ENCODE data around the gene KIF5A. TPM values are rescaled to one million over a fixed set of nuclear protein-coding genes. Genes with fewer than 3 reads are reported as not detected.
A peak's percentile ranks its signal among the peaks of the same experiment; 100 is the strongest.

KIF5A gene
- total and polyA plus RNA-seq, 3 experiments from 2014 or later = 0.12 to 2.1 (median 1.8) TPM

DNA sequence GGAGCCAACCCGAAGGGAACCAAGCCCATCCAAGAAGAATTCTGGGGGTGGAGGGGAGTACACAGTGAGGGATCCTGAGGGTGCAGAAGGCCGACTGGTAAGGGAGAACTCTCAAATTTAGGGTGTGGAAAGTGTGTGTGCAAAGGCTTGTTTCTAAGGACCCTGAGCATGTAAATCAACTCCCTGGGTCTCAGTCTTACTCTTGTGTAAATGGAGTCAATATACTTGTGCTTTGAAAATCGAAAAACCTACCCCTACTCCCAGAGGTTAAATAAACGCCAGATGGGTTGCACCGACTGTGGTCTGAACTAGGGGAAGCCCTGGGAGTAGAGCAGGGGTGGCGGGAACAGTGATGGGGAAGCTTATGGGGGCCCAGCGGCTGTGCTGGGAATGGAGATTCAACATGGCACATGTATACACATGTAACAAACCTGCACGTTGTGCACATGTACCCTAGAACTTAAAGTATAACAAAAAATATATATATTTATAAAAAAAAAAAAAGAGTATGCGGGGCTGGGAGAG, 77.1 kb downstream of the KIF5A start:
- Histone ChIP-seq H3K27me3 (ENCODE audit: insufficient read depth, low read length, poor library complexity, severe bottlenecking) (peaks cover 68% of the 10 kb centered on the region), H3K27ac (ENCODE audit: low read depth, low read length) (no peak overlapping the region), H3K4me1 (ENCODE audit: insufficient read depth, low read length) (peaks cover 4% of the 10 kb centered on the region), H3K9me3 (ENCODE audit: low read length) (no peaks in the 10 kb centered on the region), H3K4me3 (ENCODE audit: low read length) (no peak overlapping the region), H3K36me3 (ENCODE audit: insufficient read depth, low read length) (no peaks in the 10 kb centered on the region)
- ChIA-PET POLR2A (no interaction called here), CTCF (interaction anchor here (1.4 to 2.2 kb wide), 3 partner anchors 10 to 164 kb away, joined by 4 to 10 read pairs (median 4); no protein-coding TSS in a partner anchor)
- H3K9me3 Mint-ChIP-seq = no peaks in the 10 kb centered on the region
- peaks cover 5 to 19% (median 8%) of the 10 kb centered on the region in 3 donors for H3K4me1 Mint-ChIP-seq
- H3K36me3 Mint-ChIP-seq = peaks cover 0 to 2% (median 1%) of the 10 kb centered on the region in 3 donors
- DNase-seq = no peak
- peaks cover 67 to 90% of the 10 kb centered on the region in 2 donors for H3K27me3 Mint-ChIP-seq
- H3K27ac Mint-ChIP-seq = peak overlapping the region in 1 of 8 donors; percentile 45
- H3K4me3 Mint-ChIP-seq = peak overlapping the region in 2 of 7 donors; percentile 7 to 43

DNA sequence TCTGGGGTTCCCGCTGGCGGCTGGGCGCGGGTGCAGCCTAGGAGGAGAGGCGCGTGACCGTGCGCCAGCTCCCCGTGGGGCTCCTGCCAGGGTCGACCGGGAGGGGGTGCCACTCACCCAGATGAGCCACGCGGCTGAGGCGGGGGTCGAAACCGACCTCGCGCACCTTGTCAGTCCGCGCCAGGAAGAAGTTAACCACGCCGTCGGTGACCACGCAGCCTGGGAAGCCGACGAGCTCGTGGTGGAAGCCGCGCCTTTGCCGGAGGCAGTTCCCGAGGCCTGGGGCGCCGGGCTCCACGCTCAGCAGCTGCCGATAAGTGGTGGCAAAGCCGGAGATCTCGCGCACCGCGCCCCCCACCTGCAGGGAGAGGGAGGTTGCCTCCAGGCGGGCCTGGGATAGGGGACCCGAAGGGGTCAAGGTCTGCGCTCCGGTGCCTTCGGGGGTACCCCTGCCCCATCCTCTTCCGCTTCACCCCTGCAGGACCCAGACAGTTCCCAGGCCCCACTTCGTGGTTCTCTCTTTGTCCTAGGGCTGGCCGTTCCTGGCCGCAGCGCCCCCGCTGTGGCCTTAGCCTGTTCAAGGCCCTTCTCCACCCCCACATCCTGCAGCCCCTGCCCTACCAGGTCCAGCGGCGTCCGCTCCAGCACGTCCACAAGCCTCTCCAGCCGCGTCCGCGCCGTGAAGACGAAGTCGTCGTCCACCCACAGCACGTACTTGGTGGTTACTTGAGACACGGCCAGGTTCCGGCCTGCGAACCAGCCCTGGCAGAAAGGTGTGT, 77.8 kb downstream of the KIF5A start:
- H3K4me1 Mint-ChIP-seq = peaks cover 0 to 20% (median 5%) of the 10 kb centered on the region in 3 donors
- POLR2A ChIA-PET = no interaction called here
- CTCF ChIA-PET = interaction anchor here (0.8 to 2.2 kb wide), 4 partner anchors 9 to 169 kb away, joined by 3 to 10 read pairs (median 4); no protein-coding TSS in a partner anchor
- H3K36me3 Mint-ChIP-seq = peaks cover 0 to 1% (median 0%) of the 10 kb centered on the region in 3 donors
- Histone ChIP-seq H3K4me1 (ENCODE audit: insufficient read depth, low read length) (peaks cover 5% of the 10 kb centered on the region), H3K36me3 (ENCODE audit: insufficient read depth, low read length) (no peaks in the 10 kb centered on the region), H3K27me3 (ENCODE audit: insufficient read depth, low read length, poor library complexity, severe bottlenecking) (peaks cover 65% of the 10 kb centered on the region), H3K4me3 (ENCODE audit: low read length) (no peak overlapping the region), H3K9me3 (ENCODE audit: low read length) (no peaks in the 10 kb centered on the region), H3K27ac (ENCODE audit: low read depth, low read length) (no peak overlapping the region)
- peak overlapping the region in 5 of 7 donors; percentile 15 to 50 (median 29) for H3K4me3 Mint-ChIP-seq
- DNase-seq = no peak
- H3K27me3 Mint-ChIP-seq = peaks cover 61 to 87% of the 10 kb centered on the region in 2 donors
- H3K9me3 Mint-ChIP-seq = no peaks in the 10 kb centered on the region
- no peak overlapping the region for H3K27ac Mint-ChIP-seq

DNA sequence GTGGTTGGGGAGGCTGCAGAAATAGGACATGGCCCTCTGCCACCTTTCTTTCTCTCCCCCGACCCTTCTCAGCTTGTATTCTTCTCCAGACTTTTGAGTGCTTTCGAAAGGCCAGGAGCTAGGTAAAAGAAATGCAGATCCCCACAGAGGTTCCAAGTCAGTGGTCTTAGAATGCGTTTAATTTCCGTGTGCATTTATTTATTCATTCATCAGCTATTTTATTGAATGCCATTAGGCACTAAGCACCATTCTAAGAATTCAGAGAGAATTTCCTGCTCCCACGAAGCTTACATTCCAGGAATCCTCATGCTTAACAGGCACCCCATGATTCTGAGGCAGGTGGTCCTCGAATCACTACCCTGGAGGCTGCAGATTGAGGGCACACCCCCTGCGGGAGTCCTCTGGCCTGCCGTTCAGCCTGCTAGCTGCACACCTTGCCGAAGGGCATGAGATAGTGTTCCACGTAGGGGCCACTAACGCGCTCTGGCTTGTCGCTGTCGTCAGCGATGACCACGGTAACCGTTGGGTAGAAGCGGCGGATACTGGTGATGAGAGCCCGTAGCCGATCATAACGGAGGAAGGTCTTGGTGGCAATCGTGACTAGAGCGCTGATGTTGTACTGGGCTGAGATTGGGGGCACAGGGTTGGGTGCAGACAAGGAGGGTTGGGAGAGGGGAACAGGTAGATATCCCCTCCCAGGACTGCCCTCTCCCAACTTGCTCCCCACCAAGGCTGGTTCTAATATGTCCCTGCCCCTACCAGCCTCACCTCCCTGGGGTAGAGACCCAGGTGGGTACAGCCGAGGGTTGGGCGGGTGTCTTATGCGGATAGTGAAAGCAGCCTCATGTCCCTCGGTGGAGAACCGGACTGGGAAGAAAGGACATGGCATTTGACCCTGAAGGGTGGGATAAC, 78.7 kb downstream of the KIF5A start:
- Mint-ChIP-seq H3K9me3 (no peaks in the 10 kb centered on the region), H3K27ac (no peak overlapping the region), H3K4me1 (peaks cover 0 to 25% (median 9%) of the 10 kb centered on the region in 3 donors), H3K36me3 (peaks cover 0 to 1% (median 0%) of the 10 kb centered on the region in 3 donors), H3K27me3 (peaks cover 58 to 84% of the 10 kb centered on the region in 2 donors), H3K4me3 (peak overlapping the region in 2 of 7 donors; percentile 34 to 50)
- peaks cover 10% of the 10 kb centered on the region for H3K4me1 ChIP-seq (ENCODE audit: insufficient read depth, low read length)
- H3K27ac ChIP-seq (ENCODE audit: low read depth, low read length) = no peak overlapping the region
- no peaks in the 10 kb centered on the region for H3K36me3 ChIP-seq (ENCODE audit: insufficient read depth, low read length)
- H3K4me3 ChIP-seq (ENCODE audit: low read length) = no peak overlapping the region
- ChIA-PET POLR2A (no interaction called here), CTCF (interaction anchor here (0.8 to 2.2 kb wide), 4 partner anchors 8 to 170 kb away, joined by 3 to 10 read pairs (median 4); no protein-coding TSS in a partner anchor)
- peaks cover 58% of the 10 kb centered on the region for H3K27me3 ChIP-seq (ENCODE audit: insufficient read depth, low read length, poor library complexity, severe bottlenecking)
- DNase-seq = no peak
- H3K9me3 ChIP-seq (ENCODE audit: low read length) = no peaks in the 10 kb centered on the region

DNA sequence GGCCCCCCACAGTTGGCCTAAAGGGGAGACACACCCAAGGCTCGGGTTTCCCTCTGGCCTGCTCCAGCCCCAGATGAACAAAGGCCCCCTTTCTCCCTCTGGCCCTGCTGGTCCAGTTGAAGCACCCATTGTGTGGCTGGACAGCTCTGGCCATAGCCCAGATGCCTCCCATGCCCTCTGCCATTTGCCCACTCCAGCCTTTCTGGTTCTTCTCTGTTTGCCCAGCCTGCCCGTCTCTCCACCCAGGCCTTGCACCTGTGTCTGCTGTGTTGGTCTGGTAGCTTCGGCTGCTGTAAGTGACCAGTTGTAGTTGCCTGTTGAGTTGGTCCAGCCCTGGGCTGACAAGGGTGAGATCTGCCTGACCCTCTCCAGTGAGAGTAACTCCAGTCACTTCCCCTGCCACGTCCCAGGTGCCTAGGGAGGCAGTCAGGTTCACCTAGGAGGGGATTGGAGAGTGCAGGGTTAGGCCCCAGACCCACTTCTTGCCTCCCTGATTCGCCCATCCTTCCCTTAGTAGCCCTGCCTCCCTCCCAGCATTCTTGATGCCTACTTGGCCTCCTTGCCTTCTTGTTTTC, 80.1 kb downstream of the KIF5A start:
- ChIA-PET CTCF (interaction anchor here (1.2 to 1.8 kb wide), 2 partner anchors 9 to 46 kb away, joined by 3 to 15 read pairs; no protein-coding TSS in a partner anchor), POLR2A (interaction anchor here (0.5 kb wide), 1 partner anchor 93 kb away, joined by 4 read pairs; no protein-coding TSS in a partner anchor)
- Mint-ChIP-seq H3K4me1 (peaks cover 0 to 26% (median 11%) of the 10 kb centered on the region in 3 donors), H3K4me3 (peak overlapping the region in 1 of 7 donors; percentile 12), H3K27ac (no peak overlapping the region), H3K27me3 (peaks cover 50 to 80% of the 10 kb centered on the region in 2 donors), H3K36me3 (peaks cover 0 to 1% (median 0%) of the 10 kb centered on the region in 3 donors), H3K9me3 (no peaks in the 10 kb centered on the region)
- Histone ChIP-seq H3K4me3 (ENCODE audit: low read length) (no peak overlapping the region), H3K9me3 (ENCODE audit: low read length) (no peaks in the 10 kb centered on the region), H3K27me3 (ENCODE audit: insufficient read depth, low read length, poor library complexity, severe bottlenecking) (peaks cover 44% of the 10 kb centered on the region), H3K27ac (ENCODE audit: low read depth, low read length) (no peak overlapping the region), H3K4me1 (ENCODE audit: insufficient read depth, low read length) (peaks cover 11% of the 10 kb centered on the region), H3K36me3 (ENCODE audit: insufficient read depth, low read length) (no peaks in the 10 kb centered on the region)
- no peak for DNase-seq

DNA sequence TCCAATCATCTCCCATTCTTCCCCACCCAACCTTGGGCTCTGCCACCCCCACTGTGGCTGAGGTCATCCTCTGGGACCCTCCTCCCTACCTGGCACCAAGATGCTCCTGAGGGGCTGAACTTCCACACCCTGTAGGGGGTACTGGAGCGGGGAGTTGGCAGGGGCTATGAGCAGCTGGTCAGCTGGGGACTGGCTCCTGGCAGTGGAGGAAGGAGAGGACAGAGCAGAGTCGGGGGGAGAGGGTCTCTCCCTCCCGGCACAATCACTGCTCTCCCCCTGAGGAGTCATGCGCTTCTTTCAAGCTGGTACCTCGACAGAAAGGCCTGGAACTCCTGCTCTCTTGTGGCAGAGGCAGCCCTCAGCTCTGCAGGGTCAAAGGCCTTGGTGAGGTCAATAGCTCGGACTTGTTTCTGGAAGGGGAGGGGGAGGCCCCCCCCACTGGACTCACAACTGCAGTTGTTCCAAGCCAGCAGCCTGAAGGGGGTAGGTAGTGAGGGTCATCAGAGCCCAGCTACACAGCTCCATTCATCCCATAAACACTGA, 81.1 kb downstream of the KIF5A start:
- POLR2A ChIA-PET = no interaction called here
- Mint-ChIP-seq H3K27ac (peak overlapping the region in 1 of 8 donors; percentile 31), H3K4me3 (peak overlapping the region in 2 of 7 donors; percentile 10 to 15), H3K4me1 (peaks cover 0 to 26% (median 11%) of the 10 kb centered on the region in 3 donors), H3K27me3 (peaks cover 45 to 75% of the 10 kb centered on the region in 2 donors), H3K9me3 (no peaks in the 10 kb centered on the region), H3K36me3 (peaks cover 0 to 1% (median 0%) of the 10 kb centered on the region in 3 donors)
- Histone ChIP-seq H3K4me3 (ENCODE audit: low read length) (no peak overlapping the region), H3K36me3 (ENCODE audit: insufficient read depth, low read length) (no peaks in the 10 kb centered on the region), H3K27ac (ENCODE audit: low read depth, low read length) (no peak overlapping the region), H3K9me3 (ENCODE audit: low read length) (no peaks in the 10 kb centered on the region), H3K4me1 (ENCODE audit: insufficient read depth, low read length) (peaks cover 11% of the 10 kb centered on the region), H3K27me3 (ENCODE audit: insufficient read depth, low read length, poor library complexity, severe bottlenecking) (peaks cover 35% of the 10 kb centered on the region)
- CTCF ChIA-PET = interaction anchor here (0.8 to 1.8 kb wide), 5 partner anchors 9 to 168 kb away, joined by 3 to 15 read pairs (median 3); no protein-coding TSS in a partner anchor
- DNase-seq = no peak

DNA sequence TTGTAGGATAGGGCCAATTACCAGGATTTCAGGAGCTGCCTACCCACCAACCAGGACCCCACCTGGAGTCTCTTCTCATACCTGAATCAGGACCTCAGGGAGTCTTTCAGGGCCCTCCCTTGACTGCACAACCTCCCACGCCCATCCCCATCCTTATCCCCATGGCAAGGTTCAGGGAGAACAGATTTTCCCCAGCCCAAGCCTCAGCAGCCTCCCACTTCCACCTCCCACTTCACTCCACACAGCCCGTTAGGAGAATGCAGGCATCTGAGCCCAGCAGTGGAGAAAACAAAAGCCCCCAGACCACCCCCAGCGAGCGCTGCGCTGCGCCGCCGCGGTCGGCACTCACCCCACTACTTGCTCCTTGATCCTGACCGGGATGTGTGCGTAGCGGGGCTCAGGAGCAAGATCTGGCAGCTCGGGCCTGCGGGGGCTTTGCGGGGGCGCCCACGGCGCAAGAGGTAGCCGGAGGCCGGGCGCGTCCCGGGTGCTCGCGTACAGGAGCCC, 81.8 kb downstream of the KIF5A start:
- no peaks in the 10 kb centered on the region for H3K9me3 ChIP-seq (ENCODE audit: low read length)
- H3K36me3 ChIP-seq (ENCODE audit: insufficient read depth, low read length) = no peaks in the 10 kb centered on the region
- POLR2A ChIA-PET = no interaction called here
- H3K9me3 Mint-ChIP-seq = no peaks in the 10 kb centered on the region
- H3K4me1 ChIP-seq (ENCODE audit: insufficient read depth, low read length) = peaks cover 11% of the 10 kb centered on the region
- peaks cover 29% of the 10 kb centered on the region for H3K27me3 ChIP-seq (ENCODE audit: insufficient read depth, low read length, poor library complexity, severe bottlenecking)
- H3K4me3 ChIP-seq (ENCODE audit: low read length) = peak overlapping the region; percentile 37
- peaks cover 39 to 68% of the 10 kb centered on the region in 2 donors for H3K27me3 Mint-ChIP-seq
- CTCF ChIA-PET = interaction anchor here (0.8 to 1.8 kb wide), 4 partner anchors 9 to 169 kb away, joined by 3 to 15 read pairs (median 3); no protein-coding TSS in a partner anchor
- no peak overlapping the region for H3K27ac ChIP-seq (ENCODE audit: low read depth, low read length)
- H3K4me1 Mint-ChIP-seq = peaks cover 0 to 26% (median 11%) of the 10 kb centered on the region in 3 donors
- no peak for DNase-seq
- H3K27ac Mint-ChIP-seq = no peak overlapping the region
- H3K4me3 Mint-ChIP-seq = peak overlapping the region in 6 of 7 donors; percentile 29 to 76 (median 53)
- H3K36me3 Mint-ChIP-seq = peaks cover 0 to 1% (median 0%) of the 10 kb centered on the region in 3 donors

Data from CD8-positive, alpha-beta memory T cell (primary cell).